ENCODE results near the gene PSMB2.

DNA sequence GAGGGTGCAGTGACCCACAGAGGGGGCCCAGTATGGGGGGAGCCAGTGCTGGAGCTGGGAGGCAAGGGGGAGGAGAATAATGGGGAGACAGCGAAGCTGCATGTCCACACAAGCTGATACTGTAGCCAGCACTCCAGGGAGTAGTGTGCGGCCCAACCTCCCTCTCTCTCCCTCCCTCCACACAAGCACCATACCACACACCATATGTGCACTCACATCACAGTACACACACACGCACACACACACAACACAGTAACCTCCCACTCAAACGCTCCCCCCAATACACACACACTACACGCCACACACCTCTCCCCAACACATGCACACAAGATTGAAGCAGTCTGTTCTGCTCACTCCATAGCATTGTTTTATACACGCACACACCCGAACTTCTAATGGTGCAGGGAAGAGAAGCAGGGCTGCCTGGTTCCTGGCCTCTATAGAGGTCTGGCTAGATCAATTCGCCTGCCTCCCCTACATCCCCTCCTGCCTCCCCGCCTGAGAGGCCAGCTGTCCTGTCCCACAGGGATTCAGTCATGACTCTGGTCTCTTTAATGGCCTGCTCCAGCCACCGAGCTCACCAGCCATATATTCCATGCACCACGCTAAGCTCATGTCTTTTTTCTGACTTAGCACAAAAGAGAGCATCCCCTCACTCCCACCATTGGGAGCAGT is 79.9 kb downstream of the PSMB2 start:
- TF ChIP-seq, protein P1, sequence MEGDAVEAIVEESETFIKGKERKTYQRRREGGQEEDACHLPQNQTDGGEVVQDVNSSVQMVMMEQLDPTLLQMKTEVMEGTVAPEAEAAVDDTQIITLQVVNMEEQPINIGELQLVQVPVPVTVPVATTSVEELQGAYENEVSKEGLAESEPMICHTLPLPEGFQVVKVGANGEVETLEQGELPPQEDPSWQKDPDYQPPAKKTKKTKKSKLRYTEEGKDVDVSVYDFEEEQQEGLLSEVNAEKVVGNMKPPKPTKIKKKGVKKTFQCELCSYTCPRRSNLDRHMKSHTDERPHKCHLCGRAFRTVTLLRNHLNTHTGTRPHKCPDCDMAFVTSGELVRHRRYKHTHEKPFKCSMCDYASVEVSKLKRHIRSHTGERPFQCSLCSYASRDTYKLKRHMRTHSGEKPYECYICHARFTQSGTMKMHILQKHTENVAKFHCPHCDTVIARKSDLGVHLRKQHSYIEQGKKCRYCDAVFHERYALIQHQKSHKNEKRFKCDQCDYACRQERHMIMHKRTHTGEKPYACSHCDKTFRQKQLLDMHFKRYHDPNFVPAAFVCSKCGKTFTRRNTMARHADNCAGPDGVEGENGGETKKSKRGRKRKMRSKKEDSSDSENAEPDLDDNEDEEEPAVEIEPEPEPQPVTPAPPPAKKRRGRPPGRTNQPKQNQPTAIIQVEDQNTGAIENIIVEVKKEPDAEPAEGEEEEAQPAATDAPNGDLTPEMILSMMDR (conservative IDR thresholded peaks at IDR 0.05; ENCODE audit: low read length) = no peak
- TF ChIP-seq EZH2phosphoT487 (IDR thresholded peaks at IDR 0.05; ENCODE audit: borderline replicate concordance, low read depth, low read length) = no peak
